Upper lobe of left lung (tissue), 4 donors: ENCODE results near the gene GNA12.

Source experiments
- EP300 ChIP-seq, 4 donors: sonication (generic); formaldehyde crosslinking; IDR thresholded peaks; one replicate each; pipeline ENCODE4 v1.5.1; 2017; ENCODE audit warnings: antibody characterized with exemption in 4 of 4, control low read depth in 2 of 4
- POLR2A ChIP-seq, 4 donors: fragments of 450-650 bp; IDR thresholded peaks; one replicate each; pipeline ENCODE4 v1.5.1; 2016 to 2017; ENCODE audit warnings: antibody characterized with exemption in 4 of 4, mild to moderate bottlenecking in 2 of 4
- POLR2AphosphoS5 ChIP-seq, 2 donors: sonication (generic); formaldehyde crosslinking; IDR thresholded peaks; one replicate each; pipeline ENCODE4 v1.5.1; 2017; ENCODE audit warnings: antibody characterized with exemption in 2 of 2
- TF ChIP-seq, protein P1 (sequence below), 6 experiments: fragments of 450-650 bp in 4 of 6; fragments of 200-600 bp in 2 of 6; sonication (generic) in 2 of 6; IDR thresholded peaks; one replicate each; pipeline ENCODE4 v1.5.1; 2016 to 2019; ENCODE audit warnings: antibody characterized with exemption in 6 of 6

DNA sequence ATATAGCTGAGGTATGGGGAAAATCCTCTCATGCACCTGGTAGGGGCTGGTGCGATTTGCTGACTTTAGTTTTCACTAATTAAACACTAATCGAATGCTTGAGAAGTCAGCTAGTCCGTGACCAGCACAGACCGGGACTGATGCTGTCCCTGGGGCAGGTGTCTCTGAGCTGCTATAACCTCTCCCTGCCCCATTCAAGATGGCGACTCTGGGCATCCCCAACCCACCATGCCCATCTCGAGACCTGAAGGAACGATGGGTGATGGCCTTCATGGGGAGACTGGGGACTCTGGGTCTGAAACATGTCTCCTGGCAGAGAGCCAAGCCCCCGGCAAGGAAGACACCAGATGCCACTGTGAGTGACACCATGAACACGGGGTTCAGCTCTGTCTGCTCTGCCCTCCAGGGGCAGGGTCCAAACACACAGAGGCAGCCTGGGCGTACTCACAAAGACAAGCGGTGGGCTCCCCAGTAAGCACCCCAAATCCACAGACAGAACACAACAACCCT, 57.4 kb downstream of the GNA12 start:
- TF ChIP-seq, protein P1, sequence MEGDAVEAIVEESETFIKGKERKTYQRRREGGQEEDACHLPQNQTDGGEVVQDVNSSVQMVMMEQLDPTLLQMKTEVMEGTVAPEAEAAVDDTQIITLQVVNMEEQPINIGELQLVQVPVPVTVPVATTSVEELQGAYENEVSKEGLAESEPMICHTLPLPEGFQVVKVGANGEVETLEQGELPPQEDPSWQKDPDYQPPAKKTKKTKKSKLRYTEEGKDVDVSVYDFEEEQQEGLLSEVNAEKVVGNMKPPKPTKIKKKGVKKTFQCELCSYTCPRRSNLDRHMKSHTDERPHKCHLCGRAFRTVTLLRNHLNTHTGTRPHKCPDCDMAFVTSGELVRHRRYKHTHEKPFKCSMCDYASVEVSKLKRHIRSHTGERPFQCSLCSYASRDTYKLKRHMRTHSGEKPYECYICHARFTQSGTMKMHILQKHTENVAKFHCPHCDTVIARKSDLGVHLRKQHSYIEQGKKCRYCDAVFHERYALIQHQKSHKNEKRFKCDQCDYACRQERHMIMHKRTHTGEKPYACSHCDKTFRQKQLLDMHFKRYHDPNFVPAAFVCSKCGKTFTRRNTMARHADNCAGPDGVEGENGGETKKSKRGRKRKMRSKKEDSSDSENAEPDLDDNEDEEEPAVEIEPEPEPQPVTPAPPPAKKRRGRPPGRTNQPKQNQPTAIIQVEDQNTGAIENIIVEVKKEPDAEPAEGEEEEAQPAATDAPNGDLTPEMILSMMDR (IDR thresholded peaks at IDR 0.05): no peak
- TF ChIP-seq POLR2A (IDR thresholded peaks at IDR 0.05): no peak
- TF ChIP-seq POLR2AphosphoS5 (IDR thresholded peaks at IDR 0.05): no peak
- TF ChIP-seq EP300 (IDR thresholded peaks at IDR 0.05): no peak
